Stimulated activated CD4-positive, alpha-beta T cell treated with anti-CD3 and anti-CD28 coated beads, Interleukin-2, amount 100 ng/mL, for 48 hours (primary cell): ENCODE results near the gene LRRN2.
"Not testable (repeated sequence)": the region's sequence is repeated elsewhere in the genome, so short reads cannot be mapped to it uniquely, and the experiment has no call there.

Experiments used
- DNase-seq, 2 donors: peaks; one replicate each; pipeline ENCODE4 v3.0.0-alpha.2; 2020

Gene LRRN2

DNA sequence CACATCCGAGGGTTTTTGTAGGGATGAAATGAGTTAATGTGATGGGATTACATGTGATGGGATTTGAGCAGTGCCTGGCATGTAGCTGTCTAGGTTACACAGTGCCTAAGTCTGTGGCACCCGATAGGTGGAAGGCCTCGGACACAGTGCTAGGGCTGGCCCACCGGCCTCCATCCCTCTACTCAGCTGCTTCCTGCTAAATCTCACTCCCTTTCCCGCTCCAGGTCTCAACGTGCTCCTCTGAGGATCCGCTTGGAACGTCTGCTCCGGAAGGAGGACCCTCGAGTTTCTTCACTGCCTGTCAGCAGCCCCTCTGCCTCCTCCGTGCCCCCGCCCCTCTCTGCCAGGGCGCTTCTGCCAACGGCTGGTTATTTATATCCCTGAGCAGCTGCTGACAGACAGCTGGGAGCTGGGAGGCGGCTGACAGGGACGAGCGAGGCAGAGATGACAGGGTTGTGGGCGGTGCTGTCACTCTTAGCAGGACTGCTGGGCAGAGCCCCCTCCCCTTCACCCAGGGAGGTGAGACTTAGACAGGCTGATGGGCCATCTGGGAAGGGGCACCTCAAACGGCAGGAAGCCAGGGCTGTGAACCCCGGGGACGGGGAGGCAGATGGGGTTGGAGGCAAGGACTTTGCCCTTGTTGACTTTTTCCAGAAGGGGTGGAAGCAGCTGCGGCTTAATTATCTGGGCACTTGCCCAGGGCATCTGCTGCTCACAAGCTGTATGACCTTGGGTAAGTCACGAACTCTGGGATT lies 26.6 kb upstream of the LRRN2 start:
- no peak for DNase-seq

DNA sequence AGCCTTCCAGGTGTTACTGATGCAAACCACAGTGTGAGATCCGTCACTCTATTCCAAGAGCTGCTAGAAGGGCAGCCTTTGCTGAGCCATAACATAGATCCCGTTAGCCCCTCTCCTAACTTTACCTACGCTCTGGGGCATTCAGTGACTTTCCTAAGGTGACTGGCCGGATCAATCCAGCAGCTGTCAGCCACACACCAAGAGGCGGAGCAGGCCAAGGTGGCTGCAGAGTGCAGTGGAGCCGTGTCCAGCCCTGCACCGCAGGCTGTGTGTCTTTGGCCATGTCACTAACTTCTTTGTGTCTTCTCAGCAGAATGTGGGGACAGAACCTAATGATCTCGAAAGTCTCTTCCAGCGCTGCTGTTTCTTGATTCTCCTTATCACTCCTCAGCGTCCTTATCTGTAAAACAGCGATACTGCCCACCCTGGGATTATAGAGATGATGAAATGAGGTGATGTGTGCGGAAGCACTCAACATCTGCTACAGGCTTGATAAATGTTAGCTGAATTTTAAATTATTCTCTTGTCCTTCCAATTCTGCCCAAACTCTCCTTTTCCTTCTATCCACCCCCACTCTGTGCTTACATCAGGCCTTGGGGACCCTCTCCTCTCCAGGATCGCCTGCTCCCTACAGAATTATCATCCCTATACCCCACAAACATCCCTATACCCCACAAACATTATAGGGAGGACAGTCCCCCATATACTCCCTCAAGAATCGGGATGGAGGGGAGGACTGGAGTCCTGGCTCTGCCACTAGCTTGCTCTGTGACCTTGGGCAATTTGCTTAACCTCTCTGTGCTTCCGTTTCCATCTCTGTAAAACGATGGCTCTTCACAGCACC lies 25.8 kb upstream of the LRRN2 start:
- DNase-seq = no peak

DNA sequence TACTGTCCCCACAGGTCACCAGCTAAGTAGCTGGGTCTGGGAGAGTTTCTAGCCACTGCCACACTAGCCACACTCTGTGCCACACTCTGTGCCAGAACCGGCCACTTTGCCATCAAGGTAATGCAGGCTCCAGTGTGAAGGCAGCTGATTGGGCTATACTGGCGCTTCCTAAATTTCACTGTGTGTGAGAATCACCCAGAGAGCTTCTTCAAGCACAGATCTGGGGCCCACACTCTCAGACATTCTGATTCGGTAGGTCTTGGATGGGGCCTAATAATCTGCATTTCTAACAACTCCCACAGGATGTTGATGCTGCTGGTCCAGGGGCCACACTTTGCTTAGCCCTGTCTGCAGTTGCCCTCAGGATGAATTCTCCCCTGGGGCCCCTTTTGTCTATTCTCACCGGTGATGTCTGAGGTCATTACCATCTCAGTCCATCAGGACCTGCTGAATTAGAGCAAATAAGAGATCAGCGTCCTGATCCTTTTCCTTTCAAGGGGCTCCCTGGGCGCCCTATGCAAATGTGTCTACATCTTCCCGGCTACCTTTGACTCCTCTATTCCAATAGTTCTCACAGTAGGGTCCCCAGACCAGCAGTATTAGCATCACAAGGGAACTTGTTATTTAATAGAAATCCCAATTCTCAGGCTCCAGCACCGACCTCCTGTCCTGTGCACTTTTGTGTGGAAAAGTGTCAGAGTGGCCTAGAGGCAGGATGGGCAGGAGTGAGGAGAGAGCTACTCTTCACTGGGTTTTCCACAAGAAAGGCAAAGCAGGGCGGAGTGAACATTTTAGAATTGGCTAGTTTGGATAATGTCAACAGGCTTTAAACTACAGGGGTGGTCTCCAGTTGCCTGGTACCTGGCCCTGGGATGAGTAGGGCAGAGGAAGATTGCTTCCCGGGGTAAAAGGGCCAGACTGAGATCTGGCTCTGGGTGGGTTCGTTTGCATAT lies 24.7 kb upstream of the LRRN2 start:
- no peak for DNase-seq

DNA sequence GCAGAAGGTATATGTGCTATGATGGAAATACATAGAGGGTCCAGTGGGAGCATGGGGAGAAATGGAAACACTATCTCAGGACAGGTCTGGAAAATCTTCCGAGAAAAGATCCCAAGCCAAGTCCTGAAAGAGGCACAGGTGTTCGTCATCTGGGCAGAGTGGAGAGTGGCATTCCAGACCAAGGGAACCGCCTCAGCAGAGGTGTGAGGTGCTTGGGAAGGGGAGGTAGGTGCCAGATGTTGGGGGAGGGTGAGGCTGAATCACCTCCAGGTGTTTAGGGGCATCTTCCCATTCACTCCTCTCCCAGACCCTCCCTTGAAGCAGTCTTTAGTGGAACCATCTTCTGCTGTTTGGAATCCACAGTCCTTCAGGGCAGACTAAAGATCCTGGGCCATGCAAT lies 23.5 kb upstream of the LRRN2 start:
- no peak for DNase-seq

DNA sequence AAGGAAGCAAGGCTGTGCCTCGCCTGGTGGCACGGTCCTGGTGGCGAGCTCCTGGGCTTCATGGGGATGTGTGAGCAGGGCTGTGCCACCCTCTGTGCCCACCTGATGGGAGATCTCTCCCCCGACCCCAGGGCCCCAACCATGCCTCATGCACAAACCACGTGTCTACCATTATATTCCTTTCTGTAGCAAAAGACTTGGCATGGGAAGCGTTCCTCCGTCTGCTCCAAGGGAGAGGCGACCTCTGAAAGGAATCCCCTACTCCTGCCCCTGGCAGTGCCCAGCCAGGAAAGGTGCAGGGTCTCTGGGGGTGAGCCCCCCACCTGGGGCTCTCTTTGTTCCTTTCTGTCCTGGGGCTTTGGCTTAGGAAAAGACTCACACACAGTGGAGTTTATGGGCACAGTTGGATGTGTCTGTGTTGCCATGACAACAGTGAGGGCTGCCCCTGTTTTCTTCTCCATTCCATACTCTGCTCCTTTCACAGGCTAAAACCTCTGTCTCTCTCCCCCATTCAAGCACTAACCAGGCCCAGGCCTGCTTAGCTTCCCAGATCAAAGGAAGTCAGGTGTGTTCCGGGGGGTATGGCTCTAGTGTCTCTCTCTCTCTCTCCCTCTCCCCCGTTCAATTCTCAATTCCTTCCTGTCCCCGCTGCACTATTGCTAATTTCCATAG lies 21.4 kb upstream of the LRRN2 start:
- DNase-seq = no peak

DNA sequence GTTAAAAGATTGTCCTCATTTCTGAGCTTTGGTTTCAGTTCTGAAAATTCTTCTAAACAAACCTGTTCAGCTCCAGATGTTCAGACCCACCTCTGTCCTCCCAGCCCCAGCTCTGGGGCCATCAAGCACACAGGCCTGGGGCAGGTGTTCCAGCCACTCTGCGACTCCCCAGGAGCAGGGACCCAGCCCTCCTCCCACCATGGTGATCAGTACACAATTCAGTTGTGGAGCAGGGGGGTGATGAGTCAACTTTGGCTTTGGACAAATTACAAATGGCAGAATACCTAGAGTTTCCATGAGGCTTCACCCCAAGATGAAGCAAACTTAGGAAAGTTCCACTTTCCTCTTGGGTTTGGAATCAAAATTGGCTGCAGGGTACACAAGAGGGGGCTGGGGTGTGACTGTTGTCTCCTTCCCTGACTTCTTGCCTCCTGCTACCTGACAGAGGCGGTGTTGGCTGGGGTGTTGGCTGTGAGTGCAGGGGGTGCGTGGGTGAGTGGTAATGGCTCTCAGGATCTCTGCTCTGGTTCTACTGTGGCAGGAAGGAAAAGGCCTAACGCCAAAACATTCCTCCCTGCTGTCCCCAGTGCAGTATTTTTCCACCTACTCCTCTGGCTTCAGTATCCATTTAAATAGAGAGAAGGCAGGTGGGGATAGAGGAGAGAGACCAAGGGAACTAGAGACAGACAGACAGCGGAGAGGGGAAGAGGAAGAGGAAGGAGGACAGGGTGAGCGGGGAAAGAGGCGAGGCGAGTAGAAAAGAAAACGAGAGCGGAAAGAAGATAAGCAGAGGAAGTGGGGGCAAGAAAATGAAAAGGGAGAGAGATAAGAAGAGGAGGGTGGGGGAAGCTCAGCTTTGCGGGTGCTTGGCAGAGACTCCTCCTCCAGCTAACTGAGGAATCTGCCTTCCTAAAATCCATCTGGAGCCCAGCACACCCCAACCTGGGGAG lies 20.6 kb upstream of the LRRN2 start:
- DNase-seq = no peak

DNA sequence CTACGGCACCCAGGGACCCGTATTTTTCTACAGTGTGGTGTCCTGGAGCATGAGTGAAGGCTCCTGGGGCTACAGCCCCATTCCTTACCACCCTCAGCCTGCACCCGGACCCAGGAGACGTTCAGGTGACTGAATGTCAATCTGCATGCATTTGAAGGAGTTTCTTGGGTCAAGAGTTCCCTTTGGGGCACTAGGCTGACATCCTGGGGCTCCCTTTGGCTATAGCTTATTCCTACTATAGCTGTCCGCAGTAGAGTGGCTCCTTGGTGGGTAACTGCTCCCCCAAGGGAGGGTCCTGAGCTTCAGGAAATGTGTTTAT lies 19.9 kb upstream of the LRRN2 start:
- no peak for DNase-seq

DNA sequence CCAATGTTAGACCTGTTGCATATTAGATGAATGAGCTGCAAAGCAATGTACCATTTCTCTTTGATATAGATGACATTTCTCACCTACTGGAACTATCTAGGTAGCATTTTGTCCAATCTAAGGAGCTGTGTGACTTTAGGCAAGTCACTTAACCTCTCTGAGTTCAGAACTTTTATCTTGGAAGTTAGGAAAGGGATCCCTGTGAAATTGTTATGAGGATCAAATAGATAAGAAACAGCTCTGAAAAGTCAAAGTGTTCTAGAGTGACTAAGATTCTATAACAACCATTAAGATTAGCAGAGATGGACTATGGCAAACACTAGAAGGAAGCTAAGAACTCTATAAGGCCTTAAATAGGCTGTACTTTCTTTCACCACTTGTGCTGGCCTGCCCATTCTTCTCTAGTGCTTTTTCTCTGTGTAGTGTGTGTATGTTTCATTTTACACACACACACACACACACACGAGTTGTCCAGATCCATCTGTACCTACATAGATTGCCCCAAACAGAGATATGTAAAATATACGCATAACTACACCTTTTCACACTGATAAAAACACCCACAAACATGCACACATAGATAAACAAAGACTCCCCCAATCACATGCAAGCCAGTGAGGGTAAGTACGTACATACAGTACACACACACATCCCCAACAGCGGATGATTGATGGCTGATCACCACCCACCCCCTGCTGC lies 19.4 kb upstream of the LRRN2 start:
- DNase-seq = no peak

DNA sequence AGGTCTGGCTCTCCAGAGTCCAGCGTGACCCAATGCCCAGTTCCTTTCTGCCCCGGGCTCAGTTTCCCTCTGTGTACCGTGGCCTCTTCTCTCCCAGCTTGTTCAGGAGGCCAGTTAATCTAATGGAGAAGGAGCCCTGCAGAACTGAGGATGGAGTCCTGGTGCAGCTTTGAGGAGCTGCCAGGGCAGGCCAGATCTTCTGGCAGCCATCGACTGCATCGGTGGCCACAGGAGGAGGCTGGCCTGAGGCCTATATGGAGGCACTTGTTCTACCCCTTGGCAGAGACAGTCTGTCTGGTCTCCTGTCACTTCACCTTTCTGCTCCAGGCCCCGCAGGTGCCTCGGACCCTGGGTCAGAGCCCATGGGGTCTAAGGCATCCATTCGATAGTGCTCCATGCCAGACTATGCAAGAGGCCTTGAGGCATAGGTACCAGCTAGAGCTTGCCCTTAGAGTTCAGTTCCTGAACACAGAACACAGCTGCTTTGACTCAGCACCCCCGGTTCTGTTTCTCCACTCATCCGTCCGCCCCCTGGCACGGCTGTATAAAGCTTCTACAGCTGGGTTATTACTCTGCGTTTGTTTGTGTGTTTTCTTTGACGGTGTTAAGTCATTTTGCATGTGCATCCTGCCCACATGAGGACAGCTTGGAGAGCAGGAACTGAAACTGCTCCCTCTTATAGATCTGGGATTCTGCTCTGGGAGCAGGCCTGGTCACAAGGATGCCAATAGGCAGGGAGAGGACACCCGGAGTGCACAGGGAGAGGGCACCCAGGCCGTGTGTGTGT lies 18.5 kb upstream of the LRRN2 start:
- DNase-seq = no peak

DNA sequence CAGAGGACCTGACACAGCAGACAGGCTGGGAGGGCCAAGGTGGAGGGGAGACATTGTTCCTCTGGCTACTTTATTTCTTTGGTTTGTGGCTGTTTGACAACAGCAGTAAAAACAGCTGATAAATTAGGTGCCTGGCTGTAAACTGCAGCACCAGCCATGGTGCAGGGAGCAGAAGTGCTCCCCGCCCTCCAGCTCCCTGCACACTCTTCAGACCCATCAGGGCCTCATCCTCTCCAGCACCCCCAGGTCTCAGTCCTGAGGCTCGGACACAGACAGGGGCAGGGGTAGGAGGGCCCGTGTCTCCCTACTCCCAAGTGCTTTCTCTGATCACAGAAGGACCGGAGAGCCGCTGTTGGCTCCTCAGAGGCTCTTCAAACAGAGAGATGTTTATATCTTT lies 17.7 kb upstream of the LRRN2 start:
- DNase-seq = no peak

DNA sequence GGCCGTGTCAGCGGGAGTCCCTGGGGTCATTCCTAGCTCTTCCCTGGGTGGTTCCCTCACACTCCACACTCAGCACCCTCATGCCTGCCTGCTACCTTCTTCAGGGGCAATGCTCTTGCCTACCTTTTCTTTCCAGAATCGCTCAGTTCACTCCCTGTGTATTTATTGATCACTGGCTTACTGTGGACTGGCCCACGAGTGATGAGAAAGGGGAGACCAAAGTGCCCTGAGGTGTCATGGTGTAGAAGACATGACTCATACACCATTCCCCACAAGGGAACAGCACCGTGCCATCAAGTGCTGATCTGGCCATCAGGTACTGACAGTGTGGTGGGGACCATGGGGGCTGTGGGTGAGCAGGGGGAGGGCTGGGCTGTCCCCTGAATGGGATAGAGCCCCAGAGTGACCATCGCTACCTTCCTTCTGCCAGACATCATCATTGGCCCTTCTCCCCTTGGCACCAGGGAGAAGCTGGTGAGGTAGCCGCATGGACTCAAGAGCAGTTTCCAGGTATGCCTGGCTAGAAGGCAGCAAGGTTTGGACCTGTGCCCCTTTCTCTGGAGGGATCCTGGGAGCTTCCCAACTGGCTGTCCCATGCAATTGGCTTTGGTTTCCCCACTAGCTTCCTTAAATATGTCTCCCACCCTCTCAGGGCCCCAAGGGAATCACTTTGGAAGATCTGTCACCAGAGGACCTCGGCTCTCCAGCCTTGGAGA lies 17.2 kb upstream of the LRRN2 start:
- no peak for DNase-seq

DNA sequence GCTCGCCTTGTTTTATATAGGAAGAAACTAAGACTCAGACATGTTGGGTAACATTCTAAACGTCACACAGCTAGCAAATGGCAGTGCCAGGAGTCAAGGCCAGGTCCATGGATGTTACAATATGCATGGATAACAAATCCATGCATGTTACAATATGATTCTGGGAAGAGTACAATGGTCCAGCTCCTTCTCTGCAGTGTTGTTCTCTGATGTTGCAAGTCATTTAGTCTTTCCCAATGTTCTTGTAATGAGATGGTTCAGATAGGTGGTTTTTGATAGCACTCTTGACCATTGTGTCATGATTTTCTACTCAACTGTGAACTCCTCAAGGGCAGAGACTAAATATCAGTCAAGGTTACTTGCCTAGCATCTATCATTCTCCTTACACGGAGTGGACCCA lies 15.7 kb upstream of the LRRN2 start:
- no peak for DNase-seq

DNA sequence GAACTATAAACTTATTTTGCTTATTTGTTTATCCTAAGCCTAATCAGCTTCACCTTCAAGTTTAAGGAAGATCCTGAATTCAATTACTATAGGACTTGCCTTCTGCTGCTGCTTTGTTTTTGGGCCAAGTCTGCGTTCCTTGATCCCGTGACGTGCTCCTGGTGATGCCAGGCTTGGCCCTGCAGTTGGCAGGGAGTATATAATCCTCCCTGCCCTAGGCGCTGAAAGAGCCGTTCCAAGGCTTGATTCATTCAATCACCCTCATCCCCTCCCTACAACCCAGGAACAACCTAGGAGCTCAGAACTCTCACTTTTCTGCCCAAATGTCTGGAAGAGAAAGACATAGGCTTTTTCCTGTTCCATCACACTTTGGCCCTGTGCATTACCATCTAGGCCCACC lies 12.4 kb upstream of the LRRN2 start:
- no peak for DNase-seq

DNA sequence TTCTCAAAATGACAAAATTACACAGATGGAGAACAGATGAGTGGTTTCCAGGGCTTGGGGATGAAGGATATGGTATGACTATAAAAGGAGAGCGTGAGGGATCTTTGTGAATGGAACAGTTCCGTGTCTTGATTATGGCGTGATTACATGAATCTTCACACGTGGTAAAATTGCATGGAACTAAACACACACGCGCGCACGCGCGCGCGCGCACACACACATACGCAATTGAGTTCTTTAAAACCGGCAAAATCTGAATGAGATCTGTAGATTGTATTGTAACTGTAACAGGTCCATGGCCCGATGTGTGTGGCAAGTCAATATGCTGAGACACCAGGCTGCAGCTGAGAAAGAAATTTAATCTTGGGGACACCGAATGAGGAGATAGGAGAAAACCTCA lies 11.1 kb upstream of the LRRN2 start:
- DNase-seq = no peak

DNA sequence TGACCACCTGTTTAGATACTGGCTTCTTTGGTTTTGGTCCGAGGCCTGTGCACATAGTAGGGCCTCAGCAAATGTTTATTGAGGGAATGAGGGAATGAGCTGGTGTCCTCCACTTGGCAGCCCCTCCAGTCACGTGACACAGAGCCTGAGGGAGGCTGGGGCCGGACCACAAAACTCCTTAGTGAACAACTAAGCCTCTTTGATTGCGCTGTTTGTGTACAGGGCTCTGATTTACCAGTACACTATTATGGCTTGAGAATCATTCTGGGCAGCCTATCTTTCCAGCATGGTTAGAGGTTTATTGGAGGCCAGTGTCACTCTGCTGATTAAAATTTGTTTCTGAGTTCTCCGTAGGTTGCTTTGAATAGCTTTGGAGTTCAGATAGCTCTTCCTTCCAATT lies 10.2 kb upstream of the LRRN2 start:
- DNase-seq = no peak

DNA sequence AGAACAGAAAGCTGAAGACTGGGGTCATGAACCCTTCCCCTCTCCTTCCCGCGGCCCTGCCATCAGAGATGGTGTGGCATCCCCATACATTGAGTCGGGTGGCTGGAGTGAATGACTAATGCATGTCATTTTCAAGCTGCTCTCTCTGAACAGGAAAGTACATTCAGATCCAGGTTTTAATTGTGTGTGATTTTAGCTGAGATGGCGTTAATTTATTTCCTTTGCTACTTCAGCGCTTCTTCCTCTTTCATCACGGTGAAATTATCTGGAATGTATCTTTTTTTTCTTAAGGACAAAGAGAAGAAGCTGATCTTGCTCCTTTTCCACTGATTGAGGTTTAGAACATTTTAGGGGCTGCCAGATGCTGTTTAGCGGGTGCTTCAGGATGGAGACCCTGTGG lies 8.6 kb upstream of the LRRN2 start:
- no peak for DNase-seq

DNA sequence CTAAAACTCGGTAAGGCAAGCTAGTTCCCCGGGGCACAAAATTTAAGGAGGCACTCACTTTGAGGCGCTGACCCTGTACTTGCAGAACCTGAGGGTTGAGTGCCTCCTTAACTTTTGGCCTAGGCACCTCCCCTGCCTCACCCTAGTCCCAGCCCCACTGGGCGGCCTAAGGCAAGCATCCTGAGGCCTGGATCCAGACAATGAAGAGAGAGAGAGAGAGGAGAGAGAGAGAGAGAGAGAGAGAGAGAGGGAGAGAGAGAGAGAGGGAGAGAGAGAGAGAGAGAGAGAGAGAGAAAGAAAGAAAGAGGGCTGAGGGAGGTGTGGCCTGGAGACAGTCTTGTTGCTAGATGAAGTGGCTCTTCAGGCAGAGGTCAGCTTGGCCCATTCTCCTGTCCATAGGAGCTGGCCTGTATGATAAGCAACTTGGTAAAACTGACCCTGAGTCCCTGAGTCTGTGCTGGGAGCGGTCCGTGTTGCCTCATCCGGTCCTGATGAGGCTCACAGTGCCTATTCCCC lies 7.4 kb upstream of the LRRN2 start:
- DNase-seq = no peak

DNA sequence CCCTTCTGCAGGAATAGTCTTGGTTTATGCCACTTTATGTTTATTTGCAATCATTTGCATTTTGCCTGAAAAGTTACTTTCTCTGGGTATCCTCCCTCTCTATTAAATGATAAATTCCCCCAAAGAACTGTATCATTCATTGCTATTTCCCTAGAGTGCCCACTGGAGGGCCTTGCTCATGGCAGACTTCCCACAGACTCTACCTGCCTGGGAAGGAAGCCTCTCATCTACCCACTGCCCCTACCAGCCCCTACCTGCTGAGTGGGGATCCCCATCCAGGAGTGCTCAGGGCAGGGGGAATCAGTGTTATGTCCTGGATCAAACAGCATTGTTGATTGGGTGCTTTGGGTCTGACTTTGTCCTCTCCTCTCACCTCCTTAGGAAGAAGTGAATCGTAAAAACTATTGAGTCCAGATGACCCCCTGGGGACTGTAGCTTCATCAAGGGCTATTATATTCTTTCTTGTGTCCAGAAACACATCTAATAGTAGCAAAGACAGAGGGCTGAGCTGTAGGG lies 6.8 kb upstream of the LRRN2 start:
- no peak for DNase-seq

DNA sequence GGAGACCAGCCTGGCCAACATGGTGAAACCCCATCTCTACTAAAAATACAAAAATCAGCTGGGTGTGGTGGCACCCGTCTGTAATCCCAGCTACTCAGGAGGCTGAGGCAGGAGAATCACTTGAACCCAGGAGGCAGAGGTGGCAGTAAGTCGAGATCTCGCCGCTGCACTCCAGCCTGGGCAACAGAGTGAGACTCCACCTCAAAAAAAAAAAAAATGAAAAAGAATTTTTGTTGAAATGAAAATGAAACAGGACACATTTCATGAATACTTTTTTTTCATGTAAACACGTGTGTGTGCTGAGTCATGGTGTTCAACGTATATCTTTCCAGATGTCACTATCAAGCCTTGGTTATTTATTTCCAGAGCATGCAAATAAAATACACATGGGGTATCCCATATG lies 5.8 kb upstream of the LRRN2 start:
- not testable (repeated sequence) for DNase-seq
